Inflammatory macrophage treated with lipopolysaccharide for 1 hour (primary cell): Measurements from ENCODE around the gene SERPINA9.
"Not testable (repeated sequence)": the region's sequence is repeated elsewhere in the genome, so short reads cannot be mapped to it uniquely, and the experiment has no call there.

Experiments used
- DNase-seq, 2 donors: peaks; one replicate each; pipeline ENCODE4 v3.0.0-alpha.2; 2020 to 2022

The SERPINA9 gene, protein sequence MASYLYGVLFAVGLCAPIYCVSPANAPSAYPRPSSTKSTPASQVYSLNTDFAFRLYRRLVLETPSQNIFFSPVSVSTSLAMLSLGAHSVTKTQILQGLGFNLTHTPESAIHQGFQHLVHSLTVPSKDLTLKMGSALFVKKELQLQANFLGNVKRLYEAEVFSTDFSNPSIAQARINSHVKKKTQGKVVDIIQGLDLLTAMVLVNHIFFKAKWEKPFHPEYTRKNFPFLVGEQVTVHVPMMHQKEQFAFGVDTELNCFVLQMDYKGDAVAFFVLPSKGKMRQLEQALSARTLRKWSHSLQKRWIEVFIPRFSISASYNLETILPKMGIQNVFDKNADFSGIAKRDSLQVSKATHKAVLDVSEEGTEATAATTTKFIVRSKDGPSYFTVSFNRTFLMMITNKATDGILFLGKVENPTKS

GRCh38 chr14:94476023-94476422 lies at the start of gene SERPINA9:
Gene SERPINA9, minus strand, starts transcription at chr14:94476197. Its CDS starts 6,357 bp downstream, at chr14:94469840.
- no peak for DNase-seq

DNA sequence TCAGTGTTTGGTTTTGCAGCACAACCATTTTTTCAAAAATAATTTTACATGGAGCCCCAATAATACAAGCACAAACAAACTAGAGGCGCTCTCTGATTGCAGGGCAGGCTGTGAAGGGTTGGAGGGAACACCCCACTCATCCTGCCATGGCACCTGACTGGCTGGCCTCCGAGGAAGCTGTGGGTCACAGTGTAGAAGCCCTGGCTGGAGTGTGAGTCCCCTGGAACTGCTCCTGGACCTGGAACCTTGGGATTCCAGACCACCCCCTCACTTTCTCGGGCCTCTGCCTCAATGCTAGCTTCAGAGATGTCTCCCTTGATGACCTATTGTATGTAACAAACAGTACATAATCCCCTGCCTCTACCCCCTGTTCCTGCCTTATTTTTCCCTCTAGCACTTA lies 48.1 kb upstream of the SERPINA9 start:
- DNase-seq, result no peak

DNA sequence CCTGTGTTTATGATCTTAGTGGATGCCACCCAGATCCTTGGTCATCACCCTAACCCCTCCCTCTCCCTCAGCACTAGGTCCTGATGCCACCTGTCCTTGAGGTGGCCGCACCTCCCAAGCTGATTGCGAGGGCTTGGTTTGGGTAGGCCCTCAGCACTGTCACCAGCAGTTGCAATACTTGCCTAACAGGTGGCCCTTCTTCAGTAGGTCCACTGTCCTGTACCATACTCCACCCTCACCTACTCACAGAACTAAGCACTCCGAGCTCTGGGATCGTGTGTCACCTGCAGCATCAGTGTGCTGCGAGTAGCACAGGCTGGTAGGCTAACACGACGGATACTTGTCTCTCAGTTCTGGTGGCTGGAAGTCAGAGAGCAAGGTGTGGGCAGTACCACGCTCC lies 47.3 kb upstream of the SERPINA9 start:
- no peak for DNase-seq

DNA sequence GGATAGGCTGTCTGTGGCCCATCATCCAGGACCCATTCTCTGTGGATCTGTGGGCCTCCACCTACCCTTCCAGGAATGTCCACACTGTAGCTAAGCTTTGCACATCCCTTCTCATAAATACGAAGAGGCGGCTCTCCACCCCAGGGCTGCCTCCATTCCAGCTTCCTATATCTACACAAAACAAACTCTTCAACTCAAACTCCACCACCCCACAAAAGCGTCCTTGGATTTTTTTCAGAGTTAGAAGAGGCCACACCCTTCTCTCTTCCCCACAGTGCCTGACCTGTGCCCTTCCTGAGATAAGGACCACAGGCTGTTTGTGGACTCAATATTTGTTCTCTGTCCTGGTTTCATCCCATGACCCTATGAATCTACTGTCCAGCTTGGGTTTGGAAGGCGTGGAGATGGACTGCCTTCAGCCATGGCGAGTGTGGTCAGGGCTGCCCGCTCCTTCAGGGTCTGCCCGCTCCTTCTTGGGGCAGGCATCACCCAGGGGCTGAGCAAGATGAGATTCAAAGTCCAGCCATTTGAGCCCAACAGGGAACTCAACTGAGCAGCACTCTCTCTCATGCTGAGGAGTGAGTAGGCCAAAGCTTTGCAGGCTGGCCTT lies 46.2 kb upstream of the SERPINA9 start:
- no peak for DNase-seq

DNA sequence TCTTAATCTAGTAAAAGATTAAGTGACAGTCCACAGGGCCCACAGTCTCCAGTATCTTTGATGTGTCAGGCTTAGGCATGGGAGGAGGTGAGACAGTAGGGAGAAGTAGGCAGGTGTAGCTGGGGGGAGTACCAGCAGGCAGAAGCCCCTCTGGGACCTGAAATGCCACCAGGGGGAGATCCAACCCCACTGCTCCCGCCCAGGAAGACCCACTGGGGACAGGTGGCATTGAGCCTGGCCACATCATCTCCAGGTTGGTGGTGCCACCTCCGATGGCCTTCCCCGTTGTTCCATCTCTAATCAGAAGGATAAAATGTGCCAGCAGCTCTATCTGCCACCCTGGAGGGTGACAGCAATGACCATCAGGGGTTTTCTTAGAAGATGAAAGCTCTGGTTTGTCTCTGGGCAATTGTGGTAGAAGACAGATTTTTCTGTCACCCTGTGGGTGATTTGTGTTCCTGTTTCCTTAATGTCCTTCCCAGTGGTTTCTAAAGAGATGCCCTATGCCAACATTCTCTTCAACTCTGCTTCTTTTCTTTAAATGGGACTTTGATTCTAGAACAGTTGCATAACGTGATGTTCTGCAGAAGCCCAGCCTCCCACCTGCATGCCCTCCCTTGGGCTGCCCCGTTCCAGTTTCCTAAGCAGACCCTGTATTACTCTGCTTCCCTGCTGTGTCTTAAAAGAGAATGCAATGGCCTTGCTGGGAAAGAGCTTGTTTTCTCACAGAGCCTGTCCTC lies 45.5 kb upstream of the SERPINA9 start:
- no peak for DNase-seq

DNA sequence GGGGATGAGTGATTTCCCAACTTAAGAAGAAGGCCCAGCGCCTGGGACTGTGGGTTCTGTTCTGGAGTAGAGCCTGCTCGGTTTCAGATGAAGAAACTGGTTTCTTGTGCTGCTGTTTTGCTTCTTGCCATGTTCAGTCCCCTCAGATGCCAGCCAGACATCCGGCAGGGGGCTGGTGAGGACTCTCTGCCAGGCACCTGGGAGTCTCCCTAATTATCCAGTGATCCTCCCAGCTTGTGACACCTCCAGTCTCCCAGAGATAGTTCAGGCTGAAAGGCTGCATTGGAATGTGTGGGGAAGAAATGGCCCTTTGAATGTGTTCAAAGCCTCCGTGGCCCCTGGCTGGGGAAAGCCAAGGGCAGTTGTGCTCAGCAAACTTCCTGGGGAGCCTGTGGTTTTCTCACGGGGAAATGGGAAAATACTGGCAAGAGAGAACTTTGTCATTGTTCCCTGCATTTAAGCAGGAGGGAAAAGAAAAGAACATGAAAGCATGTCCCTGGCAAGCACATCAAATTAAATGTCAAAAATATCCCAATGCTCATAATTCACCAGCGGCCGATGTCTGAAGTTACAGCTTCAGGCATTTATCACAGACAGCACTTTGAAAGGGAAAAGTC lies 41.8 kb upstream of the SERPINA9 start:
- no peak for DNase-seq

DNA sequence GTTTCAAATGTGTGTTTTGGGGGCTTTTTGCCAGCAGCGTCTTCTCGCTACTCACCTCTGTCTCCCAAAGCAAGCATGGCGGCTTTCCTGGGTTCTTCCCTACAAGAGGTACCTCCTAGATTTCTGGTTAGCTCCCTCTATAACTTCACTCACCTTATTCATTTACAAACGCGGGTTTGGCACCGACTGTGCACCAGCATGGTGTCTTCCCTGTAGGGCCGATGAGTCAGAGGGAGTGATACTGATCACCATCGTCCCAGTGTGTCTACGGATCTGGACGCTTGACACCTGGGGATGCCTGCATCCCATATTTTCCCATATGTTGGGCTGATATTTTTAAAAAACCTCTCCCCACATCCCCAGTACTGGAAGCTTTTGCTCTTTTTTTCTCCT lies 41.2 kb upstream of the SERPINA9 start:
- DNase-seq, result no peak

DNA sequence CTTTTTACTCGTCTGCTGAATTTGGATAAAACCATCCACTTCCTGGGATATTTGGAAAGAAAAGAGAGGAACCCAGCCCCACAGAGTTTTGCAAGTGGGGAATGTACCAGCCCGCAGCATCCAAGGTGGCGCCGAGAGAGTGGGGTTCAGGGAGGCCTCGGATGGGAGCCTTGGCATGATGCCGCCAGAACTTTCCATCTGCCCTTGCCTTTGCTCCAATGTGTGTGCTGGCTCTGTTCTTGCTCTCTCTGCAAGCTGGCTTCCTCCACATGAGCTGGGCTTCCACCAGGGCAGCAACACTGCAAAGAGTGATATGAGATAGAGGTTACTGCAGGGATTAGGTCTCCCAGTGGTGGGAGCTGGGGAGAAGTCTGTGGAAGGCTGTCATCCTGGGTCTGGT lies 39.9 kb upstream of the SERPINA9 start:
- no peak for DNase-seq

GRCh38 chr14:94515426-94515825 lies 39.4 kb upstream of the SERPINA9 start:
- no peak for DNase-seq

DNA sequence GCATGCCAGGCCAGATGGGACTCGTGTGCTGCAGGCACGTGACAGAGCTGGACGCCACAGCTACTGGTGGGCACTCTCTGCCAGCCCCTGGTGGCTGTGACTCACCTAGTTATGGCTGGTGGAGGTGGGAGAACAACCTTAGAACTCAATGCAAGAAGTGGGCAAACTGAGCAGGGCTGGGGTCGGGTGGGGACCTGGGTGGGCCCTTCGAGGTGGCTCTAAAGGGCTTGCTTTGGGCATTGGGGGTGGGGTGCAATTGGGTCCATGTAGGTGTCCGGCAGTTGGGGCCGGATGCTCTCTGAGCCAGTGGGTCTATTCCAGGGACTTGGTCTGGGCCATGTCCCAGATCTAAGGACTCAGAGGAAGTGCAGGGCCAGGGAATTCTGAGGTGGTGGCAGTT lies 38.4 kb upstream of the SERPINA9 start:
- no peak for DNase-seq

- not testable (repeated sequence) for DNase-seq
Measured at GRCh38 chr14:94510481-94510880, 34.5 kb upstream of the SERPINA9 start.

DNA sequence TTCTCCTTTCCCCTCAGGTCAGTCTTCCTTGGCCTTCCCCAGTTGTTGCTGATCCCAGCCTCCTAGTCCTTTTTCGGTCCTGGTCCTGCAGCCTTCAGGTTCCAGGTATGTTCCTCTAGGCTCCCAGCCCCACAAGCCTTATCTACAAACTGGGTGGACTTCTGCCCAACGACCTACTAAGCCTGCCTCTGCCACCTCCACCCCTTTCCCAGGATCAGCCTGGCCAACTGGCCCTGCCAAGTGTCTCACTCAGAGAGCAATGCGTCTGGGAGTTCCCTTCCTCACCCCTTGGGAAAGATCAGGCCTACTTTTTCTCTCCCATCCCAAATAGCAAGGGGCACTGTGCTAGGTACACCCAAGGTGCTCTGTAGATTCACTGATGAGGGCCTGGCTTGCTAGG lies 33.4 kb upstream of the SERPINA9 start, which contains the start of gene SERPINA12:
Gene SERPINA12, minus strand, starts transcription at position 114 of the 400 bp plus-strand sequence. CDS start 11,072 bp downstream, outside the sequence.
- no peak for DNase-seq

DNA sequence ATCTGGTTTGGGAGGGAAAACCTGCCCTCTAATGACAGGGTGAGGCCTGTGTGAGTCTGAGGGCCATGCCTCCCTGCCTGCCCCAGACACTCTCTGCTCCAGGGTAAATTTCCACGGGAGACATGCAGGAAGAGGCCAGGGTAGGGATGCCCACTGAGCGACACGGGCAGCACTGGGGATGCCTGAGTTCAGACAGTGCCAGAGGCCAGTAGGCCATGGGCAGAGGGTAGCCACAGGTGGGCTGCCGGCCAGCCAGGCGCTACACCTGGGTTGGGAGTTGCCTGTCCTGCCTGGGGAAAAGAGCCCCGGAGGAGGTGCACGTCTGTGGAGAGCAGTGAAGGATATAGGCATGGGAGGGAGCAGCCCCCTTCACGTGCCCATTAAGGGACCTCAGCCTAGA lies 29.6 kb upstream of the SERPINA9 start:
- DNase-seq, result no peak

- DNase-seq, result no peak
Measured at GRCh38 chr14:94505206-94505605, 29.2 kb upstream of the SERPINA9 start.

DNA sequence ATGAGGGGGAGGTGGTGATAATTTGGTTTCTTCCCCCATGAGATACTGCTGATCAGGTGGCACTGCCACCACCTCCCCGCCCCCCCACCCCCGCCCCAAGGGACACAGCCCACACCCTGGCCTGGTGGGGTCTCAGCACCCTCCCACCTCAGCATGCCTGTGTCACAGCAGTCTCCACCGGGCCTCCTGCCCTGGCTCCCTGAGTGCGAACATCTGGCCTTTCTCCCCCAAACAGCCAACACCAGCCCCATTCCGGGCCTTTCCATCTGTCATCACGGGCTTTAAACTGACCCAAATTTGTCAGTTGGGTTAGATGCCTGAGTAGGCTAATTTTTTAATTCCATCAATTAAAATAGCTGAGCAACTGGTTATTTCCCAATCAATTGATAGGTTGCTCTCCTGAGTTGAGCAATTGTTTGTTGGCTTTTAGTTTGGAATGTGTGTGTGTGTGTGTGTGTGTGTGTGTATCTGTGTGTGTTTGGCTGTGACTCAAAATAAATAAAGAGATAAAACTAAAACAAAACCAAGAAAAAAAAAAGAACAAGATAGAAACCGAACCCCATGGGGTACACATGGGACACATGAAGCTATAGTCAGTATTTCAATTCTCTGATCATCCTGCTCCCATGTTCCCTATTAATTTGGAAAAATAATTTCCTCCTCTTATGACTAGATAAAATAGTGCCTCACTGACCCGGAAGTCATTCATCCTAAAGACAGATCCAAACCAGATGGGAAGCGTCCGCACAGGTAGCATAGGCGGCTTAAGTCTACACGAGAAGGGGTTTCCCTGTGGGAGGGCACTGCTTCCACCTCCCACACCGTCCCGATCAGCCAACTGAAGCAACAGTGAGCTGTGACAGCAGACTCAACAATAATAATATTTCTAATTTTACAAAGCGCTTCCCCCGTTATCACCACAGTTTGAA lies 25.9 kb upstream of the SERPINA9 start:
- no peak for DNase-seq

GRCh38 chr14:94500264-94500663 lies 24.3 kb upstream of the SERPINA9 start:
- DNase-seq, result no peak

DNA sequence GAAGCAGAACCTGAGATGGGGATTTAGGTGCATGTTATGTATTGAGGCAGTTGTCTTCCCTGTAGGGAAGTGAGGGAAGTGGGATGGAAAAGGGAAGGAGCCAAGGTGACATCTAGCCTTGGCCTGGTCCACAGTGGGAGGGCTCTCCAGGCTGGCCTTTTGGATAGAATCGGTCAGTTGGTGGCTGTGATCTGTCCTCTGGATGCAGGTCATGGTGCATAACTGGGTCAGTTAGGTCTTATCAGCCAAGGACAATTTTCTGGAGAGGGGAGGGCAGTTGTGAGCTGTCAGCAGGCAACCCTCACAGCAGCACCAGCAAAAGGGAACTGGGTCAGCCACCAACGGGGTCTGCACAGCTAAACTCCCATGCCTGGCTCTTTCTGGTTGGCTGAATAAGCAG lies 23.7 kb upstream of the SERPINA9 start:
- no peak for DNase-seq

GRCh38 chr14:94498215-94498614 lies 22.2 kb upstream of the SERPINA9 start:
- DNase-seq, result no peak

GRCh38 chr14:94494085-94494484 lies 18.1 kb upstream of the SERPINA9 start:
- no peak for DNase-seq

DNA sequence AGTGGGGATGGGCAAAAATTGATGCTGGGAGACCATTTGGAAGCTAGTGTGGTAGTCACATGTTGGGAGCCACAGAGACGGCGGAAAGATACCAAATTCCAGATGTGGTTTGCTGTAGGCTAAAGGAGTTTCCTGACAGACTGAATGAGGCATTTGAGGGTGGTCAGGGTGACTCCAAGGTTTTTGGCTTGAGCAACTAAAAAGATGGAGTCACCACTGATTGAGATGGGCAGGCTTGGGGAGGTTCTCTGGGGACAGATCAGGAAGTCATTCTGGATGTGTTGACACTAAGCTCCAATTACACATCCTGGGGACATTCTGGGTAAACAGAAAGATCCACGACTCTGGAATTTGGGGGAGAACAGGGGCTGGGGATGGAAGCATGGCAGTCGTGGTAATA lies 15.5 kb upstream of the SERPINA9 start:
- no peak for DNase-seq

- no peak for DNase-seq
Measured at GRCh38 chr14:94489336-94489735, 13.3 kb upstream of the SERPINA9 start.

DNA sequence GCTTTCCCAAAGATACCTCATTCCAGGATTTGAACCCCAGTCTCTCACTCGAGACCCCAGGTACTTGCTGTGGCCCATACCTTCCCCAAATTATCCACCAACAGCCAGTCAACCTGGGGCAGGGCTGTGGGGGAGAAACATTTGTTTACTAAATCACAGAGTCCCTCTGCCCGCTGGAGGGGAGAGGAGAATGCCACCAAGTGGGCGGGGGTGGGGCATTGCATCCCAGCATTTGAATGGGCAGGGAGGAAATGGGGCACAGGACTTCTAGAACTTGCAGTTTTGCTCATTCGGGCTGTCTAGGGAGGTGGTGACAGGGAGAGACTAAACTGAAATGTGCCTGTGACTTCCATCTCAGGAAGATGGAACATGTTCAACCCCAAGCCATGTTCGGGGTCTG lies 10.9 kb upstream of the SERPINA9 start:
- DNase-seq, result no peak
